ENCODE measurements around the gene PRM3.

Gene PRM3

GRCh38 chr16:11316331-11317015, 43.0 kb upstream of the PRM3 start:
- Histone ChIP-seq H3K79me2 (ENCODE audit: insufficient read depth, low read length) (no peaks in the 10 kb centered on the region), H3F3A (ENCODE audit: insufficient read depth, low read length) (no peaks in the 10 kb centered on the region), H4K20me1 (ENCODE audit: insufficient read depth, low read length) (no peaks in the 10 kb centered on the region), H3K27ac (ENCODE audit: low read depth, low read length, poor library complexity, severe bottlenecking) (no peak overlapping the region), H2AFZ (ENCODE audit: low read length) (no peak overlapping the region), H3K9me3 (ENCODE audit: low read length) (no peaks in the 10 kb centered on the region), H3K4me1 (ENCODE audit: insufficient read depth, low read length, severe bottlenecking) (peaks cover 38% of the 10 kb centered on the region), H3K9me2 (ENCODE audit: low read depth, low read length) (no peaks in the 10 kb centered on the region), H3K27me3 (ENCODE audit: insufficient read depth, low read length) (no peaks in the 10 kb centered on the region), H3K4me2 (ENCODE audit: low read length) (peak overlapping the region; percentile 29; the same call in 1 of the 2 replicates), H3K4me3 (ENCODE audit: low read depth, low read length, poor library complexity, severe bottlenecking) (no peak overlapping the region), H3K9ac (ENCODE audit: low read length) (no peak overlapping the region), H3K36me3 (ENCODE audit: insufficient read depth, low read length) (no peaks in the 10 kb centered on the region)
- no peak for TF ChIP-seq CTCF (IDR thresholded peaks at IDR 0.05; ENCODE audit: low read length)
- no peak for TF ChIP-seq EZH2 (IDR thresholded peaks at IDR 0.05; ENCODE audit: borderline replicate concordance, low read length)

- Histone ChIP-seq H3K79me2 (ENCODE audit: insufficient read depth, low read length) (no peaks in the 10 kb centered on the region), H3F3A (ENCODE audit: insufficient read depth, low read length) (no peaks in the 10 kb centered on the region), H3K9ac (ENCODE audit: low read length) (no peak overlapping the region), H3K27me3 (ENCODE audit: insufficient read depth, low read length) (no peaks in the 10 kb centered on the region), H3K36me3 (ENCODE audit: insufficient read depth, low read length) (no peaks in the 10 kb centered on the region), H3K27ac (ENCODE audit: low read depth, low read length, poor library complexity, severe bottlenecking) (no peak overlapping the region), H3K4me1 (ENCODE audit: insufficient read depth, low read length, severe bottlenecking) (peaks cover 47% of the 10 kb centered on the region), H3K9me3 (ENCODE audit: low read length) (no peaks in the 10 kb centered on the region), H3K4me3 (ENCODE audit: low read depth, low read length, poor library complexity, severe bottlenecking) (no peak overlapping the region), H4K20me1 (ENCODE audit: insufficient read depth, low read length) (no peaks in the 10 kb centered on the region), H3K4me2 (ENCODE audit: low read length) (no peak overlapping the region), H2AFZ (ENCODE audit: low read length) (no peak overlapping the region), H3K9me2 (ENCODE audit: low read depth, low read length) (no peaks in the 10 kb centered on the region)
- TF ChIP-seq EZH2 (IDR thresholded peaks at IDR 0.05; ENCODE audit: borderline replicate concordance, low read length) (no peak), CTCF (IDR thresholded peaks at IDR 0.05; ENCODE audit: low read length) (no peak)
Measured at GRCh38 chr16:11315510-11315909, 42.1 kb upstream of the PRM3 start.

GRCh38 chr16:11314309-11314894, 41.0 kb upstream of the PRM3 start:
- Histone ChIP-seq H3K36me3 (ENCODE audit: insufficient read depth, low read length) (no peaks in the 10 kb centered on the region), H3K4me2 (ENCODE audit: low read length) (no peak overlapping the region), H3K27ac (ENCODE audit: low read depth, low read length, poor library complexity, severe bottlenecking) (no peak overlapping the region), H3K9me2 (ENCODE audit: low read depth, low read length) (no peaks in the 10 kb centered on the region), H3K4me1 (ENCODE audit: insufficient read depth, low read length, severe bottlenecking) (peaks cover 52% of the 10 kb centered on the region), H4K20me1 (ENCODE audit: insufficient read depth, low read length) (no peaks in the 10 kb centered on the region), H3K27me3 (ENCODE audit: insufficient read depth, low read length) (no peaks in the 10 kb centered on the region), H3K4me3 (ENCODE audit: low read depth, low read length, poor library complexity, severe bottlenecking) (no peak overlapping the region), H3K79me2 (ENCODE audit: insufficient read depth, low read length) (no peaks in the 10 kb centered on the region), H3K9me3 (ENCODE audit: low read length) (no peaks in the 10 kb centered on the region), H3F3A (ENCODE audit: insufficient read depth, low read length) (no peaks in the 10 kb centered on the region), H3K9ac (ENCODE audit: low read length) (no peak overlapping the region), H2AFZ (ENCODE audit: low read length) (no peak overlapping the region)
- TF ChIP-seq EZH2 (IDR thresholded peaks at IDR 0.05; ENCODE audit: borderline replicate concordance, low read length): no peak
